H9 (cell line): ENCODE measurements around the gene KCNJ15. TPM values are rescaled to one million over a fixed set of nuclear protein-coding genes. Genes with fewer than 3 reads are reported as not detected.

Source experiments
- DNase-seq: peaks from one replicate; pipeline ENCODE4 v3.0.0-alpha.2; 2017
- H2AFZ ChIP-seq: one replicate; pipeline ENCODE4 v1.6.1; 2013; ENCODE audit warnings: mild to moderate bottlenecking, low read length, control low read depth, moderate library complexity
- H2AK5ac ChIP-seq: 2 replicates; pipeline ENCODE4 v1.6.1; 2013; ENCODE audit warnings: low read length, control low read depth, mixed read lengths; ENCODE audit not compliant: insufficient read length
- H2BK120ac ChIP-seq: one replicate; pipeline ENCODE4 v1.6.1; 2013; ENCODE audit warnings: low read depth, mild to moderate bottlenecking, low read length, control low read depth, inconsistent platforms; ENCODE audit not compliant: poor library complexity, severe bottlenecking
- H2BK12ac ChIP-seq: 2 replicates; pipeline ENCODE4 v1.6.1; 2013; ENCODE audit warnings: low read length, control low read depth, mixed read lengths, low read depth; ENCODE audit not compliant: insufficient read length
- H2BK15ac ChIP-seq: 2 replicates; pipeline ENCODE4 v1.6.1; 2013; ENCODE audit warnings: low read depth, low read length, control low read depth
- H2BK20ac ChIP-seq: one replicate; pipeline ENCODE4 v1.6.1; 2013; ENCODE audit warnings: low read depth, mild to moderate bottlenecking, low read length, control low read depth, inconsistent platforms; ENCODE audit not compliant: poor library complexity, severe bottlenecking
- H2BK5ac ChIP-seq: 2 replicates; pipeline ENCODE4 v1.6.1; 2013; ENCODE audit warnings: low read length, control low read depth, mixed read lengths; ENCODE audit not compliant: insufficient read length
- H3K14ac ChIP-seq: 2 replicates; pipeline ENCODE4 v1.6.1; 2013; ENCODE audit warnings: low read length, control low read depth; ENCODE audit not compliant: insufficient read depth
- H3K18ac ChIP-seq: 2 replicates; pipeline ENCODE4 v1.6.1; 2013; ENCODE audit warnings: low read depth, mild to moderate bottlenecking, mixed read lengths, low read length, control low read depth; ENCODE audit not compliant: insufficient read length
- H3K23ac ChIP-seq: 2 replicates; pipeline ENCODE4 v1.6.1; 2013; ENCODE audit warnings: low read length, control low read depth, mixed read lengths, low read depth; ENCODE audit not compliant: insufficient read length
- H3K23me2 ChIP-seq: 2 replicates; pipeline ENCODE4 v1.6.1; 2013; ENCODE audit warnings: low read depth, mild to moderate bottlenecking, mixed read lengths, low read length, control low read depth; ENCODE audit not compliant: insufficient read length, poor library complexity, severe bottlenecking
- H3K27ac ChIP-seq: 2 replicates; pipeline ENCODE4 v1.5.1; 2013; ENCODE audit warnings: low read length, control low read depth, mixed read lengths, low read depth; ENCODE audit not compliant: insufficient read length
- H3K27me3 ChIP-seq: 2 replicates; pipeline ENCODE4 v1.6.1; 2013; ENCODE audit warnings: low read length, control low read depth, inconsistent platforms; ENCODE audit not compliant: insufficient read depth
- H3K4ac ChIP-seq: 2 replicates; pipeline ENCODE4 v1.6.1; 2013; ENCODE audit warnings: low read depth, mild to moderate bottlenecking, control low read depth, inconsistent platforms, low read length, moderate library complexity
- H3K4me1 ChIP-seq: 2 replicates; pipeline ENCODE4 v1.6.1; 2013; ENCODE audit warnings: low read length, control low read depth, inconsistent platforms; ENCODE audit not compliant: insufficient read depth
- H3K4me2 ChIP-seq: 2 replicates; pipeline ENCODE4 v1.6.1; 2013; ENCODE audit warnings: low read length, control low read depth, mixed read lengths; ENCODE audit not compliant: insufficient read length, insufficient read depth
- H3K56ac ChIP-seq: 2 replicates; pipeline ENCODE4 v1.6.1; 2013; ENCODE audit warnings: low read depth, mild to moderate bottlenecking, mixed read lengths, low read length, control low read depth; ENCODE audit not compliant: insufficient read length
- H3K79me1 ChIP-seq: 2 replicates; pipeline ENCODE4 v1.6.1; 2013; ENCODE audit warnings: low read depth, mild to moderate bottlenecking, moderate library complexity, low read length, control low read depth, inconsistent platforms; ENCODE audit not compliant: insufficient read depth, poor library complexity, severe bottlenecking
- H3K79me2 ChIP-seq: 2 replicates; pipeline ENCODE4 v1.6.1; 2013; ENCODE audit warnings: low read length, control low read depth, inconsistent platforms; ENCODE audit not compliant: insufficient read depth
- H3K9ac ChIP-seq: 2 replicates; pipeline ENCODE4 v1.6.1; 2013; ENCODE audit warnings: low read length, control low read depth, mixed read lengths; ENCODE audit not compliant: insufficient read length; ENCODE audit errors: extremely low read depth
- H3K9me3 ChIP-seq: one replicate; pipeline ENCODE4 v1.6.1; 2013; ENCODE audit warnings: low read depth, low read length, inconsistent platforms; ENCODE audit not compliant: control insufficient read depth
- H3T11ph ChIP-seq: one replicate; pipeline ENCODE4 v1.6.1; 2013; ENCODE audit warnings: mild to moderate bottlenecking, low read length, control low read depth, inconsistent platforms
- H4K20me1 ChIP-seq: one replicate; pipeline ENCODE4 v1.6.1; 2013; ENCODE audit not compliant: control insufficient read depth, insufficient read length, insufficient read depth
- H4K5ac ChIP-seq: 2 replicates; pipeline ENCODE4 v1.6.1; 2013; ENCODE audit warnings: low read depth, mild to moderate bottlenecking, mixed read lengths, low read length, control low read depth; ENCODE audit not compliant: insufficient read length
- H4K8ac ChIP-seq: replicated peaks from 2 replicates; pipeline ENCODE4 v1.6.1; 2013; ENCODE audit warnings: low read length, control low read depth, mixed read lengths, low read depth; ENCODE audit not compliant: insufficient read length
- H4K91ac ChIP-seq: 2 replicates; pipeline ENCODE4 v1.6.1; 2013; ENCODE audit warnings: low read depth, mild to moderate bottlenecking, moderate library complexity, mixed read lengths, low read length, control low read depth; ENCODE audit not compliant: insufficient read length
- H3K27ac Mint-ChIP-seq, 3 experiments: 2 replicates in 2 of 3; 3 replicates in 1 of 3; pipeline ENCODE4 v1.8.0; 2020 to 2021; ENCODE audit warnings: mixed read lengths in 3 of 3, mild to moderate bottlenecking in 1 of 3, moderate library complexity in 1 of 3
- H3K27me3 Mint-ChIP-seq: 2 replicates; pipeline ENCODE4 v1.8.0; 2021; ENCODE audit warnings: low read depth, mild to moderate bottlenecking, moderate library complexity, mixed read lengths
- H3K36me3 Mint-ChIP-seq, 3 experiments: 2 replicates in 2 of 3; 3 replicates in 1 of 3; pipeline ENCODE4 v1.8.0; 2020 to 2021; ENCODE audit warnings: low read depth in 3 of 3, mixed read lengths in 3 of 3; ENCODE audit not compliant: insufficient read depth in 1 of 3
- H3K4me1 Mint-ChIP-seq, 2 experiments: 2 replicates each; pipeline ENCODE4 v1.8.0; 2020; ENCODE audit warnings: mixed read lengths in 2 of 2
- H3K4me3 Mint-ChIP-seq, 2 experiments: 2 replicates in 1 of 2; 3 replicates in 1 of 2; pipeline ENCODE4 v1.8.0; 2020 to 2021; ENCODE audit warnings: mild to moderate bottlenecking in 2 of 2, mixed read lengths in 2 of 2, moderate library complexity in 1 of 2
- H3K9me3 Mint-ChIP-seq, 2 experiments: 2 replicates in 1 of 2; 3 replicates in 1 of 2; pipeline ENCODE4 v1.8.0; 2020; ENCODE audit warnings: mild to moderate bottlenecking in 2 of 2, mixed read lengths in 2 of 2, moderate library complexity in 1 of 2
- WGBS: extraction: QIAGEN DNeasy Blood & Tissue Kit; methylation state at CpG from one replicate; pipeline ENCODE4 v1.1.7; 2013; ENCODE audit warnings: missing lambda C conversion rate, low lambda C conversion rate, mixed read lengths; ENCODE audit not compliant: insufficient read length; ENCODE audit errors: extremely low coverage; 5-methylcytosine and 5-hydroxymethylcytosine counted together
- total RNA-seq: library from RNA; stranded (reverse); gene quantifications from 2 replicates; pipeline ENCODE4 v1.2.1, GENCODE V29; 2021
- TF ChIP-seq, protein P1 (sequence below): fragments of 200-600 bp; sonication (generic); conservative IDR thresholded peaks from 3 replicates; pipeline ENCODE4 v1.8.0; 2021; ENCODE audit warnings: antibody characterized with exemption, mild to moderate bottlenecking

Gene KCNJ15
- total RNA-seq, 1 experiment from 2014 or later: not detected

DNA sequence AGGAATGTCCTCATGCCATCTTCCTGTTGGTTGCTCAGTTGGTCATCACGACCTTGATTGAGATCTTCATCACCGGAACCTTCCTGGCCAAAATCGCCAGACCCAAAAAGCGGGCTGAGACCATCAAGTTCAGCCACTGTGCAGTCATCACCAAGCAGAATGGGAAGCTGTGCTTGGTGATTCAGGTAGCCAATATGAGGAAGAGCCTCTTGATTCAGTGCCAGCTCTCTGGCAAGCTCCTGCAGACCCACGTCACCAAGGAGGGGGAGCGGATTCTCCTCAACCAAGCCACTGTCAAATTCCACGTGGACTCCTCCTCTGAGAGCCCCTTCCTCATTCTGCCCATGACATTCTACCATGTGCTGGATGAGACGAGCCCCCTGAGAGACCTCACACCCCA is 42.9 kb downstream of the KCNJ15 start:
- peaks cover 3% of the 10 kb centered on the region; the same call in 1 of the 2 replicates for H3K4me1 ChIP-seq
- H3K27ac Mint-ChIP-seq: no peak overlapping the region; a peak in 1 of 7 replicates
- H3T11ph ChIP-seq: no peak overlapping the region
- H3K4ac ChIP-seq: no peak overlapping the region
- H3K18ac ChIP-seq: no peak overlapping the region
- no peak overlapping the region for H3K23ac ChIP-seq
- no peaks in the 10 kb centered on the region for H4K20me1 ChIP-seq
- H3K27ac ChIP-seq: no peak overlapping the region
- no peak overlapping the region for H3K14ac ChIP-seq
- H2AK5ac ChIP-seq: no peak overlapping the region
- no peak overlapping the region for H4K5ac ChIP-seq
- H2AFZ ChIP-seq: no peak overlapping the region
- H2BK15ac ChIP-seq: no peak overlapping the region
- no peak overlapping the region for H2BK12ac ChIP-seq
- H4K91ac ChIP-seq: no peak overlapping the region
- no peak overlapping the region for H2BK20ac ChIP-seq
- TF ChIP-seq, protein P1, sequence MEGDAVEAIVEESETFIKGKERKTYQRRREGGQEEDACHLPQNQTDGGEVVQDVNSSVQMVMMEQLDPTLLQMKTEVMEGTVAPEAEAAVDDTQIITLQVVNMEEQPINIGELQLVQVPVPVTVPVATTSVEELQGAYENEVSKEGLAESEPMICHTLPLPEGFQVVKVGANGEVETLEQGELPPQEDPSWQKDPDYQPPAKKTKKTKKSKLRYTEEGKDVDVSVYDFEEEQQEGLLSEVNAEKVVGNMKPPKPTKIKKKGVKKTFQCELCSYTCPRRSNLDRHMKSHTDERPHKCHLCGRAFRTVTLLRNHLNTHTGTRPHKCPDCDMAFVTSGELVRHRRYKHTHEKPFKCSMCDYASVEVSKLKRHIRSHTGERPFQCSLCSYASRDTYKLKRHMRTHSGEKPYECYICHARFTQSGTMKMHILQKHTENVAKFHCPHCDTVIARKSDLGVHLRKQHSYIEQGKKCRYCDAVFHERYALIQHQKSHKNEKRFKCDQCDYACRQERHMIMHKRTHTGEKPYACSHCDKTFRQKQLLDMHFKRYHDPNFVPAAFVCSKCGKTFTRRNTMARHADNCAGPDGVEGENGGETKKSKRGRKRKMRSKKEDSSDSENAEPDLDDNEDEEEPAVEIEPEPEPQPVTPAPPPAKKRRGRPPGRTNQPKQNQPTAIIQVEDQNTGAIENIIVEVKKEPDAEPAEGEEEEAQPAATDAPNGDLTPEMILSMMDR: no peak
- no peak overlapping the region for H4K8ac ChIP-seq
- H3K4me2 ChIP-seq: no peak overlapping the region
- no peaks in the 10 kb centered on the region for H3K9me3 ChIP-seq
- no peaks in the 10 kb centered on the region for H3K79me2 ChIP-seq
- WGBS: no CpG with 5 or more reads among the region's 8 CpGs
- peaks cover 20 to 24% of the 10 kb centered on the region in 2 experiments for H3K4me1 Mint-ChIP-seq
- no peak overlapping the region for H2BK120ac ChIP-seq
- DNase-seq: no peak
- no peak overlapping the region for H3K4me3 Mint-ChIP-seq
- H2BK5ac ChIP-seq: no peak overlapping the region
- no peaks in the 10 kb centered on the region for H3K79me1 ChIP-seq
- H3K36me3 Mint-ChIP-seq: peaks cover 0 to 2% (median 0%) of the 10 kb centered on the region in 3 experiments; a peak in 1 of 7 replicates
- H3K9me3 Mint-ChIP-seq: no peaks in the 10 kb centered on the region
- no peak overlapping the region for H3K9ac ChIP-seq
- no peaks in the 10 kb centered on the region for H3K27me3 ChIP-seq
- H3K23me2 ChIP-seq: no peaks in the 10 kb centered on the region
- H3K56ac ChIP-seq: no peak overlapping the region
- no peaks in the 10 kb centered on the region; the same call in none of the 2 replicates for H3K27me3 Mint-ChIP-seq
